ENCODE results near the gene TPRG1.

TPRG1 gene

GRCh38 chr3:189166321-189166720 lies 5.5 kb upstream of the TPRG1 start:
- no peak for TF ChIP-seq CTCF (IDR thresholded peaks at IDR 0.05; ENCODE audit: low read depth, low read length)
- H3K4me3 ChIP-seq (ENCODE audit: low read depth, low read length) = no peak overlapping the region

GRCh38 chr3:189167027-189167766 lies 4.6 kb upstream of the TPRG1 start:
- H3K4me3 ChIP-seq (ENCODE audit: low read depth, low read length) = no peak overlapping the region
- no peak for TF ChIP-seq CTCF (IDR thresholded peaks at IDR 0.05; ENCODE audit: low read depth, low read length)

- no peak for TF ChIP-seq CTCF (IDR thresholded peaks at IDR 0.05; ENCODE audit: low read depth, low read length)
Measured at GRCh38 chr3:189168711-189169110, 3.1 kb upstream of the TPRG1 start.

GRCh38 chr3:189169728-189170127 lies 2.0 kb upstream of the TPRG1 start:
- no peak overlapping the region for H3K4me3 ChIP-seq (ENCODE audit: low read depth, low read length)
- TF ChIP-seq CTCF (IDR thresholded peaks at IDR 0.05; ENCODE audit: low read depth, low read length) = peak; percentile 21; the same call in 1 of the 2 replicates

More at GRCh38 chr3:189168711-189169110, 3.1 kb upstream of the TPRG1 start:
- no peak overlapping the region for H3K4me3 ChIP-seq (ENCODE audit: low read depth, low read length)

- no peak overlapping the region for H3K4me3 ChIP-seq (ENCODE audit: low read depth, low read length)
- no peak for TF ChIP-seq CTCF (IDR thresholded peaks at IDR 0.05; ENCODE audit: low read depth, low read length)
Measured at GRCh38 chr3:189170559-189170958, 1.2 kb upstream of the TPRG1 start.

- no peak overlapping the region for H3K4me3 ChIP-seq (ENCODE audit: low read depth, low read length)
- TF ChIP-seq CTCF (IDR thresholded peaks at IDR 0.05; ENCODE audit: low read depth, low read length) = no peak
Measured at GRCh38 chr3:189172668-189173419, 1.1 kb downstream of the TPRG1 start.

- H3K4me3 ChIP-seq (ENCODE audit: low read depth, low read length) = no peak overlapping the region
- TF ChIP-seq CTCF (IDR thresholded peaks at IDR 0.05; ENCODE audit: low read depth, low read length) = no peak
Measured at GRCh38 chr3:189184566-189184965, 12.8 kb downstream of the TPRG1 start.

Measured in WI38 (cell line).